Measurements from ENCODE around the gene GPC1.

Gene GPC1

DNA sequence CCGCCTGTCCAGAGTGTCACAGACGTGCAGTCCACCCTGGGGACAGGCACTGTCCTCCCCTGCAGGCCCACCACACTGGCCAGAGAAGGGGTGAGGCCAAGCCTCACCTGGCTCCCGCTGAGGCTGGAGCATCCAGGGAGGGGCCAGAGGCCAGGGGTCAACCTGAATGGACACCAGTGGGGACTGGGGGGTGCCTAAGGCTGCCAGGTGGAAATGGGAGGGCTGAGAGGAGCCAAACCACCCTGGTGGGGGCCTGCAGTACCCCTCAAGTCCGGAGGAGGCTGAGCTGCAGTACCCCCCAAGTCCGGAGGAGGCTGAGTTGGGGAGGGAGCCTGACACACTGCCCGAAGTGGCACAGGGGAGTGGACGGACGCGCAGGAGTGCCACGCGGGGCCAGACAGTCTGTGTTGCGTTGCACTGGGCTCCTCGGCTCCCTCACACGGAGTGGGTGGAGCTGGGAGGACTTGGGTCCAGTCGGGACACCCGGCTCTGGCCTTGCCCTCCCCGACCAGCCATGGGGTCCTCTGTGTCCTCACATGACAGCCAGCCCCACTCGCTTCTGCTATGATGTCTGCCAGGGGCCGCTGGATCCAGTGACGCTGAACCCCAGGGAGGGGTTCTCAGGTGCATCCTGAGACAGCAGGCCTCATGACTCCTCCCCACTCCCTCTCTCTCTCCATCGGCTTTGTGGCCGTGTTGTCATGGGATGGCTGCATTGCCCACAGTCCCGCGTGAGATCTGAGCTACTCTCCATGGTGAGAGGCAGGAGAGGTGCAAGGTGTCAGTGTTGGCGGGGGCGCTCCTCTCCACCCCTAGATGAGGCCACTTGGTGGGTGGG lies 22.3 kb upstream of the GPC1 start:
- no peak for DNase-seq

DNA sequence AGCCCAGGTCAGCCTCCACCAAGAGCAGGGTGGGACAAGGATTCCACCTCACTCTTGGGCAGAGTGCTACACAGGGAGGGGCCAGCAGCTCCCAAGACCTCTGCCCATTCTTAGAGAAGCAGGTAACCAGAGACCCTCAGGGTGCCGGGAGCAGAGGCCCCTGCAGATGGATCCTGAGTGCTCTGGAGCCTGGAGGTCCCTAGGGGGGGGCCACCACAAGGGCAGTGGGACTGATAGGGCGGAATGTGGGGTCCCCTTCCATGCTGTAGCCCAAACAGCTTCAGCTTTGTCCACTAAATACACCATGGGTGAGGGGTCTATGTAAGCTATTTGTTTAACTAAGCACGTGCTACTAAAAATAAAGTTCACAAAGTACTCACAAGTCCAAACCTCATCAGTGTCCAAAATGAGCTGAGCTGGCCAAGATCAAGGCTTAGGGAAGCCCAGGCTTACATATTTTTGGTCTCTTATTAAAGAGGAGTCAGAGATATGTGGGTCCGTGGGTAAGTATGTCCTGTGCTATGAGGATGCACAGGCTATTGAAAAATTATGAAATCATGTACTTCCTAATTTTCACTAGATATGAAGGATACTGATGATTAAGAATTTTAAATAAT lies 21.5 kb upstream of the GPC1 start:
- no peak for DNase-seq

DNA sequence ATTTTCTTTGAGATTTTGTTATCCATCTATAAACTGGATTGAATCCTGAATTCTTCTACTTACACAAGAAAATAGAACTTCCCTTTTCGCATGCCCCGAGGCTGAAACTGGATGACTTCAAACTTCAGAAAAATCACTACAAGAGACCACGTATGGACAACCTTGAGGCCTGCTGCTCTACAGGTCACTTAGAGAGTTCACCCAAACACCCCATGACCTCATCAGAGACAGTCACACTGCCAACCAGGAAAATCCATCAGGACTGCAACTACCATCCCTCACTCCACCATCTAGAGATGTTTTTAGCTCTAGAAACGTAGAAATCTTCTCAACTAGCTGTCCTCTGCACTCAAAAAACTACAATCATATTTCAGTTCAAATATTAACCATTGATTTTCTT lies 18.6 kb upstream of the GPC1 start:
- no peak for DNase-seq

DNA sequence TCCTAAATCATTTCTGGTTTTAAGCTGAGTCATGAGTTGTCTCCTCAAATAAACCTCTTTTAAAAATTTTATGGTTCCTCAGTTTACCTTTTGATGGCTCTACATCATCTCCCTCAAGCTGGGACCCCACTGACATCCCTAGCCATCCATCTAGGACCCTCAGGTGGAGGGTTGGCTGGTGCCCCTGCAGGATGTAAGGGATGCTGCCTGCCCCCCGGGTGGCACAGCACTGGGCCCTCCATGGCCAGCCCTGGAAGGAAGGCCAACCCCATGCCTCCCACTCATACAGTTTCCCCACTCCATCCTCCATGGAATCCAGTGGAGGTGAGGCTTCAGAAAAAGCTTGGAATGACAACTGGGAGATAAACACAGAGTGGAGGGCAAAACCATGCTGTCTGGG lies 17.2 kb upstream of the GPC1 start:
- DNase-seq: no peak

DNA sequence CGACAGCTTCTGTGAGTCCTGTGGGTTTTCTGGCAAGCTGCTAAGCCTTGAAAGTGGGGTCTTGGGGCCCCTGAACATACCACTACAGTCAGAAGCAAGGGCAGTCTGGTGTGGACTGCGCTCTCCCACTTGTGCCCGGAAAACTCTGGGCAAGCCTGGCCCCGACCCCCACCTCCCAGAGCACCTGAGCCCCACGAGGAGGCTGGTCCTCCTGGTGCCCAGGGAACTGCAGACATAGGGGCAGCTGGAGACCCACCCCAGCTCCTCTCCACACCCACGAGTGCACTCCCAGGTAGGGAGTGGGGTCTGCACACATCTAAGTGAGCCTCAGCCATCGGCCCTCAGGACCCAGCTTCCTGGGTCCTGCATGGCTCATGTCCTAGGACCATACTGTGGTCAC lies 16.2 kb upstream of the GPC1 start:
- no peak for DNase-seq

DNA sequence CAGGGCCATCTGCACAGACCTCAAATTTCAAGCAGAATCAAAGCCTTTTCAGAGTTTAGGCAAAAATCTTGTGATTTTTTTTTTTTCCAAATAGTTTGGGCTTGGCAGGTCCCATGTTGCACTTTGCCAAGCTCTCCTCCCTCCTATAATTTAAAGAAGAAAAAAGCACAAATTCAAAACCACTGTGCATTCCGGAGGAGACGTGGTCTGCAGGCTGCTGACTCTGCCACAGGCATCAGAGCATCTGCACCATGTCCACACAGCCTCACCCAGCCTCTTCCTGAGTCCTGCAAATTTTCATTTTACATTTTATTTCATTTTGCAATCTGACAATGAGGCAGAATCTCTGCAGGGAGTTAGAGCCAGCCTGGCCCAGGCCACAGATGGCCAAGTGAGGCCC lies 15.7 kb upstream of the GPC1 start:
- no peak for DNase-seq

DNA sequence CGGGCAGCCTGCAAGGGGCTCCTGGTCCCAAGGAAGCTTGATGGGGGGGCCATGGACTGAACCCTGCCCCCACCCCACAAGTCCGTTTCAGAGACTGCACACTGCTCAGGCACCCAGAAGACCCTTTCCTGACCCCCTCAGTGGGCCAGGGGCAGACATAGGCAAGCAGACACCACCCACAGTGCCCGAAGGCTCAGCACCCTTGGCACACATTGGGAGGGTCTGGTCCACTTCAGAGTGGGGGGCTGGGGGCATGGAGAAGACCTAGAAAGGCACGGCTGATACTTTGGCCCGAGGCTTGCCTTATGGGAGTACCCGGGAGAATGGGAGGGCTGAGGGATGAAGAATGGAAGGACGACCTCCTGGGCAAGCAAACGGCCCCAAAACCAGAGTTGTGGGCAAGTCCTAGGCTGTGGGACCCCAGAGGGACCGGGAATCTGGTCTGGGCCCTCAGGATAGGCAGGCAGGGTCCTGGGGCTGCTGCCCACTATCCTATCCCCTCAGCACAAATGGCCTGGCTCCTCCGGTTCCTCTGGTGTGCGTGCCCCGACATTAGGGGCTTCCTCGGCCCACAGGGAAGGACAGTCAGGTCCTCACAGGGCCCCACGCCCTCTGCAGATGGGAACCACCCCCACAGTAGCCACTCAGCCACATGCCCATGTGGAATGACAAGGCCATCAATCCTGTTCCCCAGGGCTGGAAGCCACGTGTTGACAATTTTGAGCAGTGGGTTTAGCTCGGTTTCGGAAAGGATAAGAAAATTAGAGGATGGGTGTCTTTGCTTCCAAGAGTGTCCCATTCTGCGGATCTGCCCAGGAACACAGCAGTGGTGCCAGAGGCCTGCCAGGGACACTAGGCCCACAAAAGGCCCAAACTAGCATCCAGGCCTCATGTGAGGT lies 15.0 kb upstream of the GPC1 start:
- no peak for DNase-seq

DNA sequence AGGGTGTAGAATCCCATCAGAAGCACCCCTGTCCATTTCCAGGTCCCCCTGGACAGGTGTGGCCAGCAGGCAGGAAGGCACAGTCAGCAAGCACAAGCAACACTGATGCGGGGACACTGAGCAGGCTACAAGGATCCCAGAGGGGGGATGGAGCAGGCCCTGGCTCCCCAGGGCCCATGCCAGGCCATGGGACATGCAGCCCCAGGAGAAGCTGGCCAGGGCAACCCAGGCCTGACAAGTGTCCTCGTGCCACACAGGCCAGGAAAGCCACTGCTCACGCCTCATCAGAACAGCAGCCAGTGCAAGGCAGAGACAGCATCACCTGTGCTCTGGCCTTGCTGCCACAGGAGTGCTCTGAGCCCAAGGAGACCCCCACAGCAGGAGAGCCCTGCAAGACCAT lies 14.1 kb upstream of the GPC1 start:
- DNase-seq: no peak

DNA sequence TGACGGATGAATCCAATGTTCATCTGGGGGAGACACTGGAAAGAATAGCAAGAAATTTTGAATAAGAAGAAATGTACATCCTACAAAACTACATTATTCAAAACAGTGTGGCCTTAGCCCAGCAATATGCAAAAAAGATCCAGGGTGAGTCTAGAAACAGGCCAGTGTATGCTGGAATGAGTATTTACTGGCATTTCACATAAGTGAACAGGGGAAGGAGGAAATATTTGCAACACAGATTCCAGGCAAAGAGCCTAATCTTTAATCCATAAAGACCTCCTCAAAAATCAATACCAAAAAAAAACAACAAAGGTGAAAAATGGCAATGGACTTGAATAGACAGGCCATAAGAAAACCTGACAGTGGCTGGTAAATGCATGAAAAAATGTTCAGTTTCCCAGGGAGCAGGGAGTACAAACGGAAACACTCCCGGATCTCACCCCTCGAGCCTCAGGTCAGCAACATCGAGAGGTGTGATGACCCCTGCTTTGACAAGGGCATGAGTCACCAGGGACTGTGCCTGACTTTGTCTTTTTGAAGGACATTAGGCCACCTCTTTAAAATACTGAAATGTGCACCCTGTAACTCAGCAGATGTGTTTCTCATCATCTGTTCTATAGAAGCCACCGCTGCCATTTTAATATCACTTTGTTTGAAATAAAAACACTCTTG lies 12.7 kb upstream of the GPC1 start:
- DNase-seq: no peak

DNA sequence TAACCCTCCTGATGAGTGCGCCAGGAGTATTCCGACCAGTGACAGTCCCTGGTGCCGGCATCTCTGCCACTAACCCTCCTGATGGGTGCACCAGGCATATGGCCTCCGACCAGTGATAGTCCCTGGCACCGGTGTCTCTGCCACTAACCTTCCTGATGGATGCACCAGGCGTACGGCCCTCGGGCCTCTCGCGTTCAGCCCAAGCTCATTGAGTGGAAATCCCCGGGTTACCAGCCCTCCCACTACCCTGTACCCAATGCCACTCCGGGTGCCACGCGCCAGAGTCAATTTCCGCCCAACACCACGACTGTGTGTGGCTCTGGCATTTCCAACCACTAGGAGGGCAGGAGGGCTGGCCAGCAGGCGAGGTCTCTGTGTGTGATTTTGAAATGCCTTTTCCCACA lies 11.7 kb upstream of the GPC1 start:
- DNase-seq: no peak

DNA sequence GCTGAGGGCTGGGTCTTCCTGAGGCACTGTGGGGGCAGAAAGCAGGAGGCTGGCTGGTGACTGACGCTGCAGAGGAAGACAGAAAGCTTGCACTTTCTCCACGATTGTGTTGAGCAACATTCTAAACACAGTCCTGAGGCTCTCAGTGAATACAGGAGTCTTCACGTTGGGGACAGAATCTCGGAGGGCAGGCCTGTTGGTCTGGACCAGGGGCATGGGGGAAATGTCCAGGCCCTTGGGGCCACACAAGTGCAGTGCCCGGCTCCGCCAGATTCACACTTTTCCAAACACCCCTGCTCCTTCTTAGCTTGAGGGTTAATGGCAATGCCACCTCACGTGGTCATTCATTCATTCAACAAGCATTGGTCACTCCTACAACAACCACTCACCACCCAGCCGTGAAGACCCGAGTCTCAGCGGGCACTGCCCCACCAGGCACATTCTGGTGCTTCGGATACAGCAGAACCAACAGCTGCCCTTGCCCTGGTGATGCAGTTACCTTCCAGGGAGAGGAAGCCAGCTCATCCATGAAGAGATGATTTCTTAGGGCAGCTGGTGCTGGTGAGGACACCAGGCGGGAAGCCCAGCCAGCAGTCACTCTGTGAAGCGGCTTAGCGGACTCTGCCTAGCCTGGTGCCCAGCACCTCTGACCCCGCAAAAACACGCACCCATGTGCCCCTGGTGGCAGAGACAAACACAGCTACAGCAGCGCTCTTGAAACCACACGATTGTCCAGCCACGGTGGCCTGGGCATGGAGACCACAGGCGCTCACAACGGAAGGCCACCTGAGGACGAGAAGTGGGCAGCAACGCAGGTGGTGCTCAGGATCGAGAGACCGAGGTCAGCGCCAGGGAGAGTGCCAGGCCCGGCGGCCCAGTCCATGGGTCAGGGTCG lies 10.9 kb upstream of the GPC1 start:
- DNase-seq: no peak

DNA sequence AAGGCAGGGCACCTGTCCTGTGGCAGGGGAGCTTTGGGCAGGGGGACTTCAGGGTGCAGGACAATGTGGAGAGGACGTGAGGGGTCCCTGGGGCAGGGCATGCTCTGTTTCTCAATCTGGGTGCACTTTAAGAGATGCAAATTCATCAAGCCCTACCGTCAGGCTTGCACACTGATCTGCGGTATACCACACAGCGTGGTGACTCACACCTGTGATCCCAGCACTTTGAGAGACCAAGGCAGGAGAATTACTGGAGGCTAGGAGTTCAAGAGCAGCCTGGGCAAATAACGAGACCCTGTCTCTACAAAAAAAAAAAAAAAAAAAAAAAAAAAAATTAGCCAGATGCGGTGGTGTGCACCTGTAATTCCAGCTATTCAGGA lies 10.2 kb upstream of the GPC1 start:
- DNase-seq: no peak

DNA sequence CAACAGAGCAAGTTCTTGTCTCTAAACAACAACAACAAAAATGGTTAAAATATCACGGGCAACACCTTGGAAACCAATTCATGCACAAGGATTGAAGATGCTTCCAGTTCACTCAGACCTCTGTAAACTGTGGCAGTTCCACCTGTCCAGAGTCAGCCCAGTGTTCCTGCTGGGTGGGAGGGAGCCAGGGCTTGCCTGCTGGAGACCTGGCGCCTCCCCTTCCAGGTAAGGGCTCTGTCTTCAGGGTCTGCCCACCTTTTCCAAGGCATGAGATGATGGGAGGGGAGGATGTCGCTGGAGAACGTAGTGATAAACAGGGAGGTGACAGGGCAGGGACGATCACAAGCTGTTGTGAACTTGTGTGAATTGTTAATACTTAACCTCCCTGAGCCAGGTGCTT lies 9.8 kb upstream of the GPC1 start:
- no peak for DNase-seq

DNA sequence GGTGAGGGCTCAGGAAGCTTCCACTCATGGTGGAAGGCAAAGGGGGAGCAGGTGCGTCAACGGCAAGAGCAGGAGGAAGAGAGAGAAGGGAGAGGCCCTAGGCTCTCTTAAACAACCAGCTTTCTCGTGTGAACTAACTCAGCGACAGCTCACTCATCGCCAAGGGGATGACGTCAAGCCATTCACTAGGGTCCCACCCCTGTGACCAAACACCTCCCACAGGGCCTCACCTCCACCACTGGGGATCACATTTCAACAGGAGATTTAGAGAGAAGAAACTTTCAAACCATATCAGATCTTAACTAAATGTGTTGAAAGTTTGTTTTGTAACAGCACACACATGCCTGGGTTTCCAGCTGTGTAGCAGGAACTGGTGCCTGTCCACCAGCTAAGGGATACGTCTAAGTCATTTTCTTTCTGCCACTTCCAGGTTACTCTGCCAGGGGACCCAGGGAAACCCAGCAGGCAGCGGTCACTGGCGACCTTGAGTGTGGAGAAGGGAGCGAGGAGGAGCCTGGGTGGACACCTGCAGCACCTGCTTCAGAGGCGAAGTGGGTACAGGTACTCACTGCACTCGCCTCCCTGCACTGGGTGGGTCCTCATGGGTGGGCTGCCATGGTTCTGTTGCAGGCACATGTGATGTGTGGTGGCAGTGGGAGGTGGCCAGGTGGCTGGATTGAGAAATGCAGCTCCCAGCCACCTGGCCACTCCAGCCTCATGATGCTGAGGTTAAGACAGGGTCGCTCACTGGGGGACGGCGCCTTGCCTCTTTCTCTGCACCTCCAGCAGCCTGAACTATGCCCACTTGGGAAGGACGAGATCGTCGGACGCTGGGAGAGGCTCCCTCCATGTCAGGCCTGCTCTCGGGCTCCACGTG lies 8.4 kb upstream of the GPC1 start:
- DNase-seq: no peak

DNA sequence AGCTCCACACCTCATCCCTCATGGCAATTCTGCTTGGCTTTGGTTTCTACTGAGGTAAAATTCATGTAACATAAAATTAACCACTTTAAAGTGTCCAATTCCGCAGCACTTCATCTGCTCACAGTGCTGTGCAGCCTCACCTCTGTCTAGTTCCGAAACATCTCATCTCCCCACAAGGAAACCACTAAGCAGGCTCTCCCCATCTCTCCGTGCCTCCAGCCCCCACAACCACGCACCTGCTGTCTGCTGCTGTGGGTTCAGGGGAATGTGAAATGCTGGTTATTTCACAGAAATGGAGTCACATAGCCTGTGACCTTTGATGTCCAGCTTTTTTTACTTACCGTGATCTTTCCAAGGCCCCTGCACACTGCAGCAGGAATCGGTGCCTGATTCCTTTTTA lies 7.7 kb upstream of the GPC1 start:
- no peak for DNase-seq

DNA sequence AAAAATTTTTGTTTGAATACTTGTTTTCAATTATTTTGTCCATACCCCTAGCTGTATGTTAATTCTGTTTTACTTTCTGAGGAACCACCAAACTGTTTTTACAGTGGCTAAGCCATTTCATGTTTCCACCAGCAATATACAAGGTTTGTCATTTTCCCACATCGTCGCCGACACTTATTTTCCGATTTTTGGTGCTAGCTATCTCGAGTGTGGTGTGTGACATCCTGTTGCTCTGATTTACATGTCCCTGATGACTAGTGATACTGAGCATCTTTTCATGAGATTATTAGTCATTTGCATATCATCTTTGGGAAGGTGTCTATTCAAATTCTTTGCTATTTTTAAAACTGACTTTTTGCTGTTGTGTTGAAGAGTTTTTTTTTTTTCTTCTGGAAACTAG lies 7.2 kb upstream of the GPC1 start:
- no peak for DNase-seq

DNA sequence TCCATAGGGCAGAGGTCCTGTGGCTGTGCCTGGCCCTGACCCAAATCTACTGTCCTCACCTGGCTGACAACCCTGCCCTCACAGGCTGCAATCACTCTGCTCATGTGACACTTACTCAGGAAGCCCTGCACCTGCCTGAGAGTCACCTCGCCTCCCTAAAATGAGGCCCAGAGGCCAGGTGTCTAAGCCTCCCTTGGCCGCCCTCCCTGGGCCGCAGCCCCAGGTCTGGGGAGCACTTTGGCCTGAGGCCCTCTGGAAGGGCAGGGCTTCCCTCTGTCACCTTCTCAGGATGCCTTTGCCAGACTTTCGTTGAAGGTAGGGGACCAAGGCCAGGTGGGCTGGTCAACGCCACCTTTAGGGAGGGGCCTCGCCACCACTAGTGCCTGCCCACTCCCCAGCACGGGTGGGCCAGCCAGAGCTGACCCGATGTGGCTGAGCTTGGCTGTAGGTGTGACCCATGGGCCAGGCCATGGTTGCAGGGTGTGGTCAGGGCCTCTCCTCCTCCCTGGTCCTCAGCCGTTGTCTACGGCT lies 6.1 kb upstream of the GPC1 start:
- no peak for DNase-seq

DNA sequence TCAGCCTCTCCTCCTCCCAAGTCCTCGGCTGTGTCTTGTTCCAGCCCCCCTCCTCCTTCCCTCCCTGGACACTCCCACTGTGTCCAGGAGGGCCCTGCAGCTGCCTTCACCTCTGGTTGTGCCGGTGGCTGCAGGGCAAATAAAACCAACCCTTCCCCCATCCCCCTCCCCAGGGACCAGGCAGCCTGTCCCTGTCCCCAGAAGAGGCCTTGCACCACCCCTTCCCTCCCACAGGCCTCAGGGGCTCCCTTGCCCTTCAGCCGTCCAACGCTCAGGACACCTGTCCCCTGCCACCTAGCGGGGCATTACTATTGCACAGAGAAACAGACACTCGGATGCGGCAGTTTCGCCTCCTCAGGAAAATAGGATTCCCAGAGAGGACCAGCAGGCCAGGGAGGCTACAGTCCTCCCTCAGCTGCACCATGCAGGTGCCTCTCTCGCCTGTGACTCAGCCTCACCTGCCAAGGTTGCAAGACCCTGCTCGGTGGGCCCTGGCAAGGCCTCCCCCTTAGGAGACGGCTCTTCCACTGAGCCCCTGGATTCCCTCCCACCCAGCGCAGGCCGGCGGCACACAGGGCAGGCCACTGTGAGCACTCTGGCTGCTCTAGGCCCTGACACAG lies 5.5 kb upstream of the GPC1 start:
- no peak for DNase-seq

DNA sequence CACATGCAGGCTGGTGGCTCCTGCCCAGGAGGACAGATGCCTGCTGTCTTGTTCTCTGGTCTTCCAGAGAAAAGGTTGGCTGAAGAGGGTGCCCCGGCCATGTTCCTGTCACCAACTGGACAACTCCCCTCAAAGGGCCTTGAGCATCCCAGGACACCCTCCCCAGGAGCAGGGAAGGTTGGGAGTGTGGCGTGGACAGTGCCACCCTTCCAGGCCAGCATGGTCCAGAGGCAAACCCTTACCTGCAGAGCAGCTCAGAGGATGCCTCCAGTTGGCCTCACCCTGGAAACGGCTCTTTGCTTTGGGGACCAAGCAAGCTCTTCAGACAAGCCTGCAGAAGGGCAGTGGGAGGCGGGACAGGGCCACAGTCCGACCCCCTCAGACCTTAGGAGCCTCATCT lies 4.9 kb upstream of the GPC1 start:
- DNase-seq: no peak

DNA sequence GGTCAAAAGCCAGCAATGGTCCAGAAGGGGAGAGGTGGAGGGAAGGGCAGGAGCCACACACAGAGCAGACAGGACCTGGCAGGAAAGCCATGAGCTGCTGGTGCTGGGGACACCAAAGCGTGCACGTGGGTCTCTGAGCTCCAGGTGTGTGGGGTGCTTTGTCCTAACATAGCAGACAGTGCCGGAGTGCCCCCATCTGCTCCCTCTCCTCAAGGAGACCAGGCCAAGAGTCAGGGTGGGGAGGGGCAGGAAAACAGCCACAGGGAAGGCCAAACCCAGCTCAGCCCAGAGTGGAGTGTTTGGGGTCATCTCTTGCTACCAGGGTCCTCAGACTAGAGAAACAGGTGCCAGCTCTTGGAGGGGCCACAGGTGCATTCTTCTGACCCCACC lies 4.2 kb upstream of the GPC1 start:
- no peak for DNase-seq

Data from NCI-H446 (cell line).